Skeletal muscle satellite cell (primary cell): ENCODE data around the gene APRT.

Source experiments
- H3K27me3 ChIP-seq: 2 replicates; pipeline ENCODE4 v1.7.0; 2013; ENCODE audit warnings: low read length; ENCODE audit not compliant: control insufficient read depth, insufficient read depth
- H3K36me3 ChIP-seq: 2 replicates; pipeline ENCODE4 v1.7.0; 2013; ENCODE audit warnings: mild to moderate bottlenecking, control low read depth, low read length; ENCODE audit not compliant: insufficient read depth
- H3K4me1 ChIP-seq: 2 replicates; pipeline ENCODE4 v1.7.0; 2013; ENCODE audit warnings: low read length; ENCODE audit not compliant: control insufficient read depth, insufficient read depth
- H3K4me2 ChIP-seq: 2 replicates; pipeline ENCODE4 v1.7.0; 2013; ENCODE audit warnings: mild to moderate bottlenecking, low read length
- H3K4me3 ChIP-seq: 2 replicates; pipeline ENCODE4 v1.7.0; 2013; ENCODE audit warnings: low read length
- H3K9ac ChIP-seq: 2 replicates; pipeline ENCODE4 v1.7.0; 2013; ENCODE audit warnings: mild to moderate bottlenecking, low read depth, low read length, moderate library complexity
- H3K9me3 ChIP-seq: replicated peaks from 2 replicates; pipeline ENCODE4 v1.7.0; 2013; ENCODE audit warnings: mild to moderate bottlenecking, control low read depth, low read length

The APRT gene

GRCh38 chr16:88840600-88841215 is 29.0 kb upstream of the APRT start:
- Histone ChIP-seq H3K4me3 (no peak overlapping the region), H3K9me3 (no peaks in the 10 kb centered on the region), H3K9ac (no peak overlapping the region), H3K4me1 (no peaks in the 10 kb centered on the region), H3K27me3 (no peaks in the 10 kb centered on the region), H3K36me3 (peaks cover 18% of the 10 kb centered on the region), H3K4me2 (no peak overlapping the region)

GRCh38 chr16:88839745-88840599 is 28.2 kb upstream of the APRT start:
- Histone ChIP-seq H3K27me3 (no peaks in the 10 kb centered on the region), H3K9me3 (no peaks in the 10 kb centered on the region), H3K36me3 (peaks cover 24% of the 10 kb centered on the region), H3K4me2 (no peak overlapping the region), H3K4me1 (no peaks in the 10 kb centered on the region), H3K9ac (no peak overlapping the region), H3K4me3 (no peak overlapping the region)

GRCh38 chr16:88839026-88839529 is 27.4 kb upstream of the APRT start:
- Histone ChIP-seq H3K4me2 (no peak overlapping the region), H3K4me3 (no peak overlapping the region), H3K27me3 (no peaks in the 10 kb centered on the region), H3K9ac (no peak overlapping the region), H3K36me3 (peaks cover 28% of the 10 kb centered on the region), H3K4me1 (no peaks in the 10 kb centered on the region), H3K9me3 (no peaks in the 10 kb centered on the region)

- no peaks in the 10 kb centered on the region for H3K27me3 ChIP-seq
- no peaks in the 10 kb centered on the region for H3K9me3 ChIP-seq
- no peaks in the 10 kb centered on the region for H3K4me1 ChIP-seq
- H3K4me3 ChIP-seq = no peak overlapping the region
- no peak overlapping the region for H3K9ac ChIP-seq
- peaks cover 28% of the 10 kb centered on the region for H3K36me3 ChIP-seq
- no peak overlapping the region for H3K4me2 ChIP-seq
Observed at GRCh38 chr16:88838566-88838965, 26.8 kb upstream of the APRT start.

GRCh38 chr16:88837806-88838205 is 26.1 kb upstream of the APRT start:
- Histone ChIP-seq H3K4me2 (no peak overlapping the region), H3K4me3 (no peak overlapping the region), H3K9ac (no peak overlapping the region), H3K36me3 (peaks cover 28% of the 10 kb centered on the region), H3K9me3 (no peaks in the 10 kb centered on the region), H3K27me3 (no peaks in the 10 kb centered on the region), H3K4me1 (no peaks in the 10 kb centered on the region)

- Histone ChIP-seq H3K4me3 (no peak overlapping the region), H3K9ac (no peak overlapping the region), H3K9me3 (no peaks in the 10 kb centered on the region), H3K27me3 (no peaks in the 10 kb centered on the region), H3K4me1 (no peaks in the 10 kb centered on the region), H3K36me3 (peaks cover 28% of the 10 kb centered on the region), H3K4me2 (no peak overlapping the region)
Observed at GRCh38 chr16:88836791-88837190, 25.1 kb upstream of the APRT start.

- H3K4me1 ChIP-seq = no peaks in the 10 kb centered on the region
- H3K27me3 ChIP-seq = no peaks in the 10 kb centered on the region
- H3K9ac ChIP-seq = no peak overlapping the region
- H3K4me3 ChIP-seq = no peak overlapping the region
- H3K36me3 ChIP-seq = peaks cover 28% of the 10 kb centered on the region
- H3K9me3 ChIP-seq = no peaks in the 10 kb centered on the region
- H3K4me2 ChIP-seq = no peak overlapping the region
Observed at GRCh38 chr16:88835818-88836217, 24.1 kb upstream of the APRT start.

GRCh38 chr16:88835383-88835782 is 23.7 kb upstream of the APRT start:
- Histone ChIP-seq H3K9me3 (no peaks in the 10 kb centered on the region), H3K4me2 (no peak overlapping the region), H3K9ac (no peak overlapping the region), H3K36me3 (peaks cover 27% of the 10 kb centered on the region), H3K4me1 (no peaks in the 10 kb centered on the region), H3K27me3 (no peaks in the 10 kb centered on the region), H3K4me3 (no peak overlapping the region)

- peaks cover 20% of the 10 kb centered on the region for H3K36me3 ChIP-seq
- H3K4me3 ChIP-seq = no peak overlapping the region
- no peak overlapping the region for H3K4me2 ChIP-seq
- no peaks in the 10 kb centered on the region for H3K4me1 ChIP-seq
- H3K9ac ChIP-seq = no peak overlapping the region
- no peaks in the 10 kb centered on the region for H3K9me3 ChIP-seq
- H3K27me3 ChIP-seq = no peaks in the 10 kb centered on the region
Observed at GRCh38 chr16:88834670-88835069, 22.9 kb upstream of the APRT start.

- H3K36me3 ChIP-seq = peaks cover 13% of the 10 kb centered on the region
- no peak overlapping the region for H3K4me3 ChIP-seq
- H3K4me2 ChIP-seq = no peak overlapping the region
- H3K4me1 ChIP-seq = no peaks in the 10 kb centered on the region
- H3K9ac ChIP-seq = no peak overlapping the region
- H3K27me3 ChIP-seq = no peaks in the 10 kb centered on the region
- no peaks in the 10 kb centered on the region for H3K9me3 ChIP-seq
Observed at GRCh38 chr16:88833086-88833485, 21.4 kb upstream of the APRT start.

GRCh38 chr16:88831838-88832237 is 20.1 kb upstream of the APRT start:
- no peak overlapping the region for H3K9ac ChIP-seq
- H3K4me2 ChIP-seq = no peak overlapping the region
- H3K4me1 ChIP-seq = no peaks in the 10 kb centered on the region
- H3K36me3 ChIP-seq = peaks cover 10% of the 10 kb centered on the region
- no peaks in the 10 kb centered on the region for H3K9me3 ChIP-seq
- no peaks in the 10 kb centered on the region for H3K27me3 ChIP-seq
- no peak overlapping the region for H3K4me3 ChIP-seq

- Histone ChIP-seq H3K36me3 (peaks cover 10% of the 10 kb centered on the region), H3K4me1 (no peaks in the 10 kb centered on the region)
Observed at GRCh38 chr16:88830783-88831182, 19.1 kb upstream of the APRT start.

More at GRCh38 chr16:88830783-88831182, 19.1 kb upstream of the APRT start:
- H3K4me2 ChIP-seq = no peak overlapping the region
- H3K9me3 ChIP-seq = no peaks in the 10 kb centered on the region
- H3K4me3 ChIP-seq = no peak overlapping the region
- no peak overlapping the region for H3K9ac ChIP-seq
- H3K27me3 ChIP-seq = no peaks in the 10 kb centered on the region
